Trophoblast cell (in vitro differentiated cells and primary cell): ENCODE measurements around the gene IFIT1.

ENCODE experiments used
- DNase-seq, 2 donors: peaks; one replicate each; pipeline ENCODE4 v3.0.0-alpha.2; 2016
- H2AFZ ChIP-seq: 2 replicates; pipeline ENCODE4 v1.6.1; 2013; ENCODE audit warnings: low read length, moderate library complexity, mild to moderate bottlenecking; ENCODE audit not compliant: insufficient read depth, poor library complexity
- H2AK5ac ChIP-seq: 2 replicates; pipeline ENCODE4 v1.6.1; 2013; ENCODE audit warnings: mild to moderate bottlenecking, low read length
- H2BK120ac ChIP-seq: 2 replicates; pipeline ENCODE4 v1.6.1; 2013; ENCODE audit warnings: low read length, mild to moderate bottlenecking, moderate library complexity; ENCODE audit not compliant: insufficient read depth, poor library complexity
- H2BK12ac ChIP-seq: 2 replicates; pipeline ENCODE4 v1.6.1; 2013; ENCODE audit warnings: mild to moderate bottlenecking, low read length, moderate library complexity
- H2BK5ac ChIP-seq: 2 replicates; pipeline ENCODE4 v1.6.1; 2013; ENCODE audit warnings: low read length, low read depth, moderate library complexity, mild to moderate bottlenecking; ENCODE audit not compliant: poor library complexity
- H3K14ac ChIP-seq: 2 replicates; pipeline ENCODE4 v1.6.1; 2013; ENCODE audit warnings: mild to moderate bottlenecking, low read length
- H3K18ac ChIP-seq: 2 replicates; pipeline ENCODE4 v1.6.1; 2013; ENCODE audit warnings: mild to moderate bottlenecking, low read length
- H3K23ac ChIP-seq: 2 replicates; pipeline ENCODE4 v1.6.1; 2013; ENCODE audit warnings: low read length
- H3K27ac ChIP-seq: 2 replicates; pipeline ENCODE4 v1.5.1; 2013; ENCODE audit warnings: low read depth, mild to moderate bottlenecking, inconsistent platforms, low read length, moderate library complexity
- H3K27me3 ChIP-seq: 2 replicates; pipeline ENCODE4 v1.6.1; 2013; ENCODE audit warnings: inconsistent platforms, mild to moderate bottlenecking, low read length, moderate library complexity; ENCODE audit not compliant: insufficient read depth
- H3K36me3 ChIP-seq, 2 experiments: 1 replicate in 1 of 2; 2 replicates in 1 of 2; pipeline ENCODE4 v1.6.1; 2013; ENCODE audit warnings: low read length in 2 of 2, mild to moderate bottlenecking in 2 of 2, moderate library complexity in 1 of 2; ENCODE audit not compliant: insufficient read depth in 2 of 2, control insufficient read depth in 1 of 2
- H3K4ac ChIP-seq: 2 replicates; pipeline ENCODE4 v1.6.1; 2013; ENCODE audit warnings: low read depth, mild to moderate bottlenecking, low read length, moderate library complexity
- H3K4me1 ChIP-seq, 2 experiments: 1 replicate in 1 of 2; 2 replicates in 1 of 2; pipeline ENCODE4 v1.6.1; 2013; ENCODE audit warnings: low read length in 2 of 2, mild to moderate bottlenecking in 2 of 2, moderate library complexity in 1 of 2; ENCODE audit not compliant: insufficient read depth in 2 of 2, control insufficient read depth in 1 of 2
- H3K4me2 ChIP-seq: 2 replicates; pipeline ENCODE4 v1.6.1; 2013; ENCODE audit warnings: inconsistent platforms, mild to moderate bottlenecking, low read length, moderate library complexity
- H3K4me3 ChIP-seq: 2 replicates; pipeline ENCODE4 v1.5.1; 2013; ENCODE audit warnings: mild to moderate bottlenecking, low read depth, low read length, inconsistent platforms
- H3K79me1 ChIP-seq: one replicate; pipeline ENCODE4 v1.6.1; 2013; ENCODE audit warnings: low read length
- H3K79me2 ChIP-seq: 2 replicates; pipeline ENCODE4 v1.6.1; 2013; ENCODE audit warnings: low read length, mild to moderate bottlenecking; ENCODE audit not compliant: control insufficient read depth, insufficient read depth, poor library complexity
- H3K9ac ChIP-seq: 2 replicates; pipeline ENCODE4 v1.6.1; 2013; ENCODE audit warnings: mild to moderate bottlenecking, low read length
- H3K9me3 ChIP-seq: 2 replicates; pipeline ENCODE4 v1.6.1; 2013; ENCODE audit warnings: low read depth, mild to moderate bottlenecking, control low read depth, inconsistent platforms, low read length; ENCODE audit not compliant: insufficient read depth
- H4K12ac ChIP-seq: 2 replicates; pipeline ENCODE4 v1.6.1; 2013; ENCODE audit warnings: low read depth, mild to moderate bottlenecking, low read length, moderate library complexity
- H4K8ac ChIP-seq: 2 replicates; pipeline ENCODE4 v1.6.1; 2013; ENCODE audit warnings: low read depth, mild to moderate bottlenecking, low read length, moderate library complexity
- H4K91ac ChIP-seq: one replicate; pipeline ENCODE4 v1.6.1; 2013; ENCODE audit warnings: low read depth, mild to moderate bottlenecking, low read length, moderate library complexity
- WGBS: extraction: QIAGEN DNeasy Blood & Tissue Kit; methylation state at CpG from one replicate; pipeline ENCODE4 v1.1.7; 2013; ENCODE audit warnings: missing lambda C conversion rate; ENCODE audit not compliant: insufficient read length, insufficient coverage; ENCODE audit errors: extremely low coverage; 5-methylcytosine and 5-hydroxymethylcytosine counted together

IFIT1 gene

GRCh38 chr10:89454561-89455347, 62.3 kb downstream of the IFIT1 start:
- Histone ChIP-seq H3K14ac (no peak overlapping the region), H2BK5ac (no peak overlapping the region), H3K4me2 (no peak overlapping the region), H3K4me1 (no peaks in the 10 kb centered on the region), H4K91ac (no peak overlapping the region), H3K4ac (no peak overlapping the region), H2AK5ac (no peak overlapping the region), H4K8ac (no peak overlapping the region), H3K27ac (no peak overlapping the region), H2AFZ (no peak overlapping the region), H3K23ac (no peak overlapping the region), H4K12ac (no peak overlapping the region), H3K79me1 (no peaks in the 10 kb centered on the region), H2BK12ac (no peak overlapping the region), H3K36me3 (no peaks in the 10 kb centered on the region), H3K79me2 (no peaks in the 10 kb centered on the region), H2BK120ac (no peak overlapping the region), H3K27me3 (no peaks in the 10 kb centered on the region), H3K9me3 (no peaks in the 10 kb centered on the region), H3K9ac (no peak overlapping the region), H3K18ac (no peak overlapping the region), H3K4me3 (no peak overlapping the region)
- no peak for DNase-seq
- WGBS, result no CpG with 5 or more reads among the region's 1 CpG
